HG02571 (cell line): Measurements from ENCODE around the gene LGALS3.

ENCODE experiments used
- ATAC-seq: cut with Tn5 transposase; IDR thresholded peaks from one replicate; pipeline ENCODE4 v1.9.1; 2021; ENCODE audit warnings: mild to moderate bottlenecking, moderate library complexity; ENCODE audit not compliant: unreplicated experiment

The LGALS3 gene

GRCh38 chr14:55130196-55130550 is 1.1 kb downstream of the LGALS3 start:
- no peak for ATAC-seq

DNA sequence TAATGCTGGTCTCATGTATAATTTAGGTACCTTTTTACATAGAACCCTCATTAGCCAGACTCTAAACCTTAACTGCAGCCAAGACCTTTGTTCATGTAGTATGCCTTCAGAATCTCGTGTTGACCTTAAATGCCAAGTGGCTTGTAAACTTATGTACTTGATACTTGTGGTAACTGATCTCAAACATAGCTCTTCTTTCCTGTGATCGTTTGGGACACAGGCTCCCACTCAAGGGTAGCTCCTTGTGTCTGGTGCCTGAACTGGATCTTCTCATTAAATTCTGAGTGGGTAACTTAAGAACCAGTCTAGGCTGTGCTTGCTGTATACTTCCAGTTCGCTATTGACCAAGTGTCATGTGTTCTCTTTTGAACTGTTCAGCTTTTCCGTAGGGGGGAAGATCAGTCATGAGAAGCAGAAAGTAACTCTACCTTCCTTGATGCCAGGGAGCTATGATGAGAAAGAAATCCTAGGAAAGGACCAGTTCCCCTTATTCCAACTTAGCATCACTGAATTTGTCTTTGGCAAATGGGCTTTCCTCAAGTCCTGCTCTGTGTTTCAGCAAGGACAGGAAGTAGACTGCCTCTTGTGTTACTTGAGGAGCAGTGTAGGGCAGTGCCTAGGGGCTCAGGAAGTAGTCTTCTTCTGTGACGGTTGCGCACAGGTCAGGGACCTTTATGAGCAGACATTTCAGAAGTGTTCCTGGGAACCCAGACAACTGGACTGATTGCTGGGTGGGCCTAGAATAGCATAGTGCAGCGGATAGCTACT is 2.5 kb downstream of the LGALS3 start:
- ATAC-seq, result no peak

DNA sequence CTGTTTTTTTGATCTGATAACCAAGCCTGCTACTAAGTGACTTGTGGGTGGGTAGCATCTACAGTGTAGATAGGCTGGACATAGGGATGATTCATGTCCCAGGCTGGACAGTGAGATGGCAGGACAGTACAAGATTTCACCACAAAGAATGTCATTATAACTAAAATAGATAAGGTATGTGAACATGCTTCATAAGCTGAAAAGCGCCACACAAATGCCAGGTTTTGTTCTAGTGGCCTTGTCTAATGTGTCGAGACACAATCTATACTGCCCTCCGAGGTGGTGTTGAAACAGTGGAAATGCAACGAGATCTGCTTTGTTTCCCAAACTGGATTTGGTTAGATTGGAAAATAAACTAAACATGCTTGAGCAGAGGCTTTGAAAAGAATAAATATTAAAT is 4.4 kb downstream of the LGALS3 start:
- ATAC-seq, result no peak

DNA sequence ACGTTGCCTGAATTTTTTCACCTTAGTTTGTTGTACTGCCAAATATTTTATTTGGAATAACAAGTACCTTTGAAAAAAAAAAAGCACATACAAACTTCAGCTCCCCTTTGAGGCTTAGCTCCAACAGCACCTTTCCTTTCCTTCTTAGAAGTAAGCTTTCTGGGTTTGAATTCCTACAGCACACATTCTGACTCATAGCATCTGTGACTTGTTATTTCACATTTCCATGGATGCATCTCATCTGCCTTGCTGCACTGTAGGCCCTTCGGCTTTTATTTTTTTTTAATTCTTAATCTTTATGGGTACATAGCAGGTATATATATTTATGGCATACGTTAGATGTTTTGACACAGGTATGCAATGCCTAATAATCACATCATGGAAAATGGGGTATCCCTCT is 7.2 kb downstream of the LGALS3 start:
- ATAC-seq, result no peak

- no peak for ATAC-seq
Measured at GRCh38 chr14:55136885-55137786, 8.1 kb downstream of the LGALS3 start.

DNA sequence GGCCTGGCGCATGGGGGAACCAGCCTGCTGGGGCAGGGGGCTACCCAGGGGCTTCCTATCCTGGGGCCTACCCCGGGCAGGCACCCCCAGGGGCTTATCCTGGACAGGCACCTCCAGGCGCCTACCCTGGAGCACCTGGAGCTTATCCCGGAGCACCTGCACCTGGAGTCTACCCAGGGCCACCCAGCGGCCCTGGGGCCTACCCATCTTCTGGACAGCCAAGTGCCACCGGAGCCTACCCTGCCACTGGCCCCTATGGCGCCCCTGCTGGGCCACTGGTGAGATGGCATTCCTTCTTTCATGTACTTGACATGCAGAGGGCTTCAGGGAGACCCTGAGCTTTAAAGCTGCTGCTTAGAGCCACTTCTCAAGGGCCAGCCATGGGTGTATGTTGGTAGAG is 9.0 kb downstream of the LGALS3 start:
- no peak for ATAC-seq

DNA sequence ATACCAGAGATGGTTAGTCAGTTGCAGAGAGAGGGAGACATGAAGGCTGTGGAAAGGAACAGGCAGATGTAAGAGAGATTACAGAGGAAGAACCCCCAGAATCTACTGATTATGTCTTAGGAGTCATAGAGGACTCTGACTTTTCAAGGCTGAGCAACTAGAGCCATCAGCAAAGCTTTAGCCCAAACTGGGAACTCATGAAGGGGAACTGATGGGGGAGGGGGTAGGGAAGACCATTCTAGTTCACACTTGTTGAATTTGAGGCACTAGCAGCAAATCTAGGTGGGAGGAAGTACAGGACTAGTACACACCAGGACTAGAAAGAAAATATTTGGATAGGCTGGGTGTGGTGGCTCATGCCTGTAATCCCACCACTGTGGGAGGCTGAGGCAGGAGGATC is 10.1 kb downstream of the LGALS3 start:
- ATAC-seq, result no peak

DNA sequence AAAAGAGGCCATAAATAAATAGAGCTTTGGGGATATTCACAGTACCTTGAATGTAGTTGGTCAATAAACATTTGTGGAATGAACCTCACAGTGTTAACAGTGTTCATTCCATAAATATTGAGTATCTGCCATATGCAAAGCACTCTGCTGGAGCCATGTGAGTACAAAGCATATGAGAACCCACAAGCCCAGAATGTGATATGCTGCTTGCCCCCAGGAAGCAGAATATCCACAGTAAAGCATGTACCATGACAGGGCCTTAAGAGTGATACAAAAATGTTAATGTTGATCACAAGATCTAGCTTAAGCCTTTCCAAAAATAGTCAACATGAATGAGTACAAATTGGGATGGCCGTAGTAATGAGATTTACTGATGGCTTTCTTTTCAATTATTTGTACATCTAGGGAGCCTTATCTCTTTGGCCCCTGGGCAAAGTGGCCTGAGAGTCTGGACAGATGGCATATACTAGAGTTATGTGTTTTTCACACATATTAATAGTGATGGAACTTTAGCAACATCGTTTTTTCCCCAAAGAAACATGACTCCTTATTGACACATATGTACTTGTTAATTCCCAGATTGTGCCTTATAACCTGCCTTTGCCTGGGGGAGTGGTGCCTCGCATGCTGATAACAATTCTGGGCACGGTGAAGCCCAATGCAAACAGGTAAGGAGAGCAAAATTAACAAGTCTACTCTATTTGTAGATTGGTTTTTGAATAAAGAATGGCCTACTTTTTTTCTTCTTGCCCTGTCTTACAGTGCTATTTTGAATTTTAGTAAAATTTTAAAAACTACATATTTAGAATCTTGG is 10.9 kb downstream of the LGALS3 start:
- no peak for ATAC-seq

DNA sequence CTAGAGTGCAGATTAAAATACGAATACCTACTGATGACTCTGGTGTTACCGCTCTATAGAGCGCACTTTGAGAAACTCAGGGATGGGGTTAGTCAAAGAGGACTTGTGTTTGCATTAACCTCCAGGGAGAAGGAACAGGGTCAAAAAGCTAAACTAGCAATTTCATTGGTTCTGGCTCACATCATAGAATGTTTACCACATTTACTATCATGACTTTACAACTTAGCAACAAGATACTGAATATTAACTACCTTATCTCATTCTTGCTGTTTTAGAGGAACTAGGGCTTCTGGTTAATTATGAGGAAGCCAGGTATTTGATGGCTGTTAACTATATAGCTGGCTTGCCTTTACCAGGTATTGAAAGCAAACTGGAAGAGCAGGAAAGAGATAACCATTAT is 12.8 kb downstream of the LGALS3 start:
- no peak for ATAC-seq

GRCh38 chr14:55142466-55142865 is 13.4 kb downstream of the LGALS3 start:
- ATAC-seq, result no peak

DNA sequence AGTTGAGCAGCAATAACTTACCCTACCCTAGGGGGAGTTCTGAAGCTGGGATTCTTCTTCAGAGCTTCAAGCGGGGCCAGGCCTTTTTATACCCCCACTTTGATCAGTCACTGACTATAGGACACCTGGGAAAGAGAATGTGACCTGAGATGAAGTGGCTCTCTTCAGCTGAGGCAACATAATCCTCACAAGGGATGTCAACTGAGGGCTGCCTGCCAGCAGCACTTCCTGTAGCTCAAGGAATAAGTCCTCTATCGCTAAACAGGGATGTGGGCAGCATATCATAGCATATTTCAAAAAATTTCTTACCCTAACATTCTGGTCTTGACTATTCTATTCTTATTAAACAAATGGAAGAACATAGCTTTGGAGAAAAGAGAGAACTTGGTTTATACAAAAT is 17.4 kb downstream of the LGALS3 start:
- ATAC-seq, result no peak

DNA sequence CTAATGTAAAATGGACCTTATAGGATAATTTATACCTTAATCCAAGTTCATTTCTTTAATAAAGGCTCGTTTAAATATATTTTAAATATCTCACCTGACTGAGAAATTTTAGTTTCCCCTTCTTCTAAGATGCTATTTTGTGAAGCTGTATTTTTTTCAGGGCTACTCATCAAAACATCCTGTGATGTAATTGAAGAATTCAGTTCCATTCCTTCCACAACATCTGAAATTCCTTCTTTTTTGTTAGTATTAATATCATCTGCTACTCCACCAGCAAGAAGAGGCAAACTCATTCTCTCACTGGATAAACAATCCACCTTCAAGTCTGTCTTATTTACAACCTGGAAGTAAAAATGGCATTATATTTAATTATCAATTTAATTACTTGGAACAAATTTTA is 22.5 kb downstream of the LGALS3 start:
- no peak for ATAC-seq

GRCh38 chr14:55152052-55152753 is 23.2 kb downstream of the LGALS3 start:
- ATAC-seq, result no peak

GRCh38 chr14:55153951-55154350 is 24.9 kb downstream of the LGALS3 start:
- no peak for ATAC-seq

DNA sequence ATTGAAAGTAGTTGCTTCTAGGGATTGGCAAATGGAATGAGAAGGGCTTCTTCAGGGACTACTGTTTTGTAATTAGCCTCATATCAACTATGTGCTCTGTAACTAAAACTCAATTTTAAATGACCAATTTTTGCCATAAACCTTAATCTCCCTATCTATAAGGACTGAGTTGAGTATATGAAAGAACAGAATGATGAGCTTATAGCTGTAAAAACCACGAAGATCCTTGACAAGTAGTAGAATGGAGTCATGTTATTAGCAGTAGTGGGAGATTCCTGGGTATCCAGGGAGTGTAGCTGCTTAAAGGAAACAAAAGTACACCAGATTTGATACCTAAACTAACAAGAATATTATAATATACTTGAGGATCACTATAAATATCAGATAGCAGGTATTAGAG is 28.0 kb downstream of the LGALS3 start:
- no peak for ATAC-seq

- ATAC-seq, result no peak
Measured at GRCh38 chr14:55158412-55158811, 29.4 kb downstream of the LGALS3 start.

DNA sequence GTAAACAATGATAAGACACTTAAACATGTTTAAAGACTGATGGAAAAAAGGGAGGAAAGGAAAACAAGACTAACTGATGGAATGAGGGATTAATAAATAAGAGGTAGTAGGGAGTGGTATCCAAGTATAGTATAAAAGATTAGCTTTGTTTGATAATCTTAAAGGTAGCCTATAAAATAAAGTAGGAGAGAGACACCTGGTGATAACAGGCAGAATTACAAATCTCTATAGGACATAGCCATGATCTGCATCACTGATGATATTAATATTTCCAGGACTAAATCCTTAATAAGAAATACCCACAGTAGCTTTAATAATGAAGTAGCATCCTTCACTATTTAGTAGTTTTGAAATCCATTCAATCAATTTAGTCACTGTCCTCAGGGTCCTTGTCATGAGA is 31.9 kb downstream of the LGALS3 start:
- ATAC-seq, result no peak

- ATAC-seq, result no peak
Measured at GRCh38 chr14:55170526-55170925, 41.5 kb downstream of the LGALS3 start.

DNA sequence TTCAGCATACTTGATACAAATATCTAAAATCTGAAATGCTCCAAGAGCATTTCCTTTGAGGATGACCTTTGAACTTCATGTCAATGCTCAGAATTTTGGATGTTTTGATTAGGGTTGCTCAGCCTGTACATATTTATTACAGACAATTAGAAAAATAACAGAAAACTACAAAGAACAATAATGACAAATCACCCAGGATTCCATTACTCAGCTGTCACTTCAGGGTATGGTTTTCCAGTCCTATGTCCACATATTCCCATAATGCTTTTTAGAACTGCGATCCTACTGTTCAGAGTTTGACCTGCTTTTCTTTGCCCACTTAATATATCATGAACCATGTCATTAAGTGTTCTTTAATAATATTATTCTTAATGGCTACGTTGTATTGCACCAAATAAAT is 51.0 kb downstream of the LGALS3 start:
- no peak for ATAC-seq

GRCh38 chr14:55180434-55180833 is 51.4 kb downstream of the LGALS3 start:
- ATAC-seq, result no peak
